Thoracic aorta (tissue), 2 donors: ENCODE results near the gene LEF1. TPM values are rescaled to one million over a fixed set of nuclear protein-coding genes. Genes with fewer than 3 reads are reported as not detected.

Source experiments
- ATAC-seq: fragments of 150-250 bp; one replicate; pipeline ENCODE4 v1.8.0; 2017; ENCODE audit warnings: low read depth; ENCODE audit not compliant: insufficient number of reproducible peaks, low FRiP score
- DNase-seq: peaks from one replicate; pipeline ENCODE4 v3.0.0-alpha.2; 2020; ENCODE audit warnings: low spot score
- H3K27ac ChIP-seq, 2 donors: fragments of 200-600 bp; sonication (generic); 1 replicate in 1 of 2; 2 replicates in 1 of 2; pipeline ENCODE4 v1.5.1; 2016; ENCODE audit warnings: mild to moderate bottlenecking in 2 of 2, moderate library complexity in 2 of 2
- H3K27me3 ChIP-seq: fragments of 200-600 bp; sonication (generic); replicated peaks from 2 replicates; pipeline ENCODE4 v1.6.0; 2016; ENCODE audit warnings: mild to moderate bottlenecking; ENCODE audit not compliant: insufficient read depth
- H3K36me3 ChIP-seq: fragments of 200-600 bp; sonication (generic); one replicate; pipeline ENCODE4 v1.5.1; 2016
- H3K4me1 ChIP-seq, 2 donors: fragments of 200-600 bp; sonication (generic); 1 replicate in 1 of 2; 2 replicates in 1 of 2; pipeline versions ENCODE4 v1.5.1 to v1.6.0; 2016; ENCODE audit warnings: low read depth in 2 of 2, mild to moderate bottlenecking in 1 of 2; ENCODE audit not compliant: control insufficient read depth in 1 of 2
- H3K4me3 ChIP-seq: fragments of 200-600 bp; sonication (generic); 2 replicates; pipeline ENCODE4 v1.5.1; 2016; ENCODE audit warnings: mild to moderate bottlenecking
- H3K9me3 ChIP-seq: fragments of 200-600 bp; sonication (generic); 2 replicates; pipeline ENCODE4 v1.5.1; 2016
- total RNA-seq, 2 donors: library from RNA; depleted of rRNA; stranded (reverse); fragments of >200 nt; gene quantifications; one replicate each; pipeline versions ENCODE4 v1.1.0 to v1.2.3, GENCODE V29; 2016
- TF ChIP-seq, protein P1 (sequence below): fragments of 200-600 bp; sonication (generic); IDR thresholded peaks from one replicate; pipeline ENCODE4 v1.5.1; 2019; ENCODE audit warnings: antibody characterized with exemption

The LEF1 gene
- total RNA-seq, 2 donors from 2014 or later = 0.54 to 3.2 TPM

DNA sequence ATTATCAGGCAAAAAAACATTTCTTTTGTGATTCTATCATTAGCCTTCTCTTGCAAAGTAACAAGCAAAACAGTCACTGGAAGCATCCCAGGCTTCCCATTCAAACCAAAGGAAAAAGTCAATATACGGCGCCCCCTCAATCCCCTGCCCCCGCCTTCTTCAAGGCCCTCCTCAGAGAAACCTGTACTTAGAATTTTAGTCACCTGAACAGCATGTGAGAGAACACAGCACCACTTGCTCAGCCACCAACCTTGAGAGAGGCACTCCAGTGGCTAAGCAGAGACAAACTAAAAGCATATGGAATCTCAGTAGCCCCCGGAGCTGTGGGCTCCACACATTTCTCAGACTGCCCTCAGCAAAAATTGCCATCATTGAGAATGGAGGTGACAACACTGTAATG, 25.2 kb downstream of the LEF1 start:
- no peaks in the 10 kb centered on the region for H3K36me3 ChIP-seq
- H3K9me3 ChIP-seq = no peaks in the 10 kb centered on the region
- ATAC-seq (no peak), DNase-seq (no peak)
- no peak overlapping the region for H3K4me3 ChIP-seq
- H3K27ac ChIP-seq = no peak overlapping the region
- H3K27me3 ChIP-seq = no peaks in the 10 kb centered on the region
- TF ChIP-seq, protein P1, sequence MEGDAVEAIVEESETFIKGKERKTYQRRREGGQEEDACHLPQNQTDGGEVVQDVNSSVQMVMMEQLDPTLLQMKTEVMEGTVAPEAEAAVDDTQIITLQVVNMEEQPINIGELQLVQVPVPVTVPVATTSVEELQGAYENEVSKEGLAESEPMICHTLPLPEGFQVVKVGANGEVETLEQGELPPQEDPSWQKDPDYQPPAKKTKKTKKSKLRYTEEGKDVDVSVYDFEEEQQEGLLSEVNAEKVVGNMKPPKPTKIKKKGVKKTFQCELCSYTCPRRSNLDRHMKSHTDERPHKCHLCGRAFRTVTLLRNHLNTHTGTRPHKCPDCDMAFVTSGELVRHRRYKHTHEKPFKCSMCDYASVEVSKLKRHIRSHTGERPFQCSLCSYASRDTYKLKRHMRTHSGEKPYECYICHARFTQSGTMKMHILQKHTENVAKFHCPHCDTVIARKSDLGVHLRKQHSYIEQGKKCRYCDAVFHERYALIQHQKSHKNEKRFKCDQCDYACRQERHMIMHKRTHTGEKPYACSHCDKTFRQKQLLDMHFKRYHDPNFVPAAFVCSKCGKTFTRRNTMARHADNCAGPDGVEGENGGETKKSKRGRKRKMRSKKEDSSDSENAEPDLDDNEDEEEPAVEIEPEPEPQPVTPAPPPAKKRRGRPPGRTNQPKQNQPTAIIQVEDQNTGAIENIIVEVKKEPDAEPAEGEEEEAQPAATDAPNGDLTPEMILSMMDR = no peak
- no peaks in the 10 kb centered on the region for H3K4me1 ChIP-seq

DNA sequence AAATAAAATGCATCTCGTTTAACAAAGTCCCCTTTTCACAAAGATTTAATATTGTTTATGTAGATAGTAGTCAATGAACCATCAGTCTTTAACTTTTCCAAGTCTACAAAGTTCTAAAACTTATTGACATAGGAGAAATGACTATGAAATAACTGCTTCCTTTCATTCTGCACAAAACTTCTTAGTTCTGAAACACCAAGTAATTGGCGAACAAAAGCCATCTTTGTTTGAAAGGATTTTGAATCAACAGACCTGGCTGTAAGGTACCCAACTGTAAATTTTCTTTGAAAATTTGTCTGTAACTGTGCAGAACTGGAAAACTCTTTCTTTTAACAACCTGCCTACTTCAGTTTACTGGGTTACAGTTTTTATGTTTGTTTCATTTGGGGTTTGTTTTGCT, 25.9 kb downstream of the LEF1 start:
- no peak for ATAC-seq

DNA sequence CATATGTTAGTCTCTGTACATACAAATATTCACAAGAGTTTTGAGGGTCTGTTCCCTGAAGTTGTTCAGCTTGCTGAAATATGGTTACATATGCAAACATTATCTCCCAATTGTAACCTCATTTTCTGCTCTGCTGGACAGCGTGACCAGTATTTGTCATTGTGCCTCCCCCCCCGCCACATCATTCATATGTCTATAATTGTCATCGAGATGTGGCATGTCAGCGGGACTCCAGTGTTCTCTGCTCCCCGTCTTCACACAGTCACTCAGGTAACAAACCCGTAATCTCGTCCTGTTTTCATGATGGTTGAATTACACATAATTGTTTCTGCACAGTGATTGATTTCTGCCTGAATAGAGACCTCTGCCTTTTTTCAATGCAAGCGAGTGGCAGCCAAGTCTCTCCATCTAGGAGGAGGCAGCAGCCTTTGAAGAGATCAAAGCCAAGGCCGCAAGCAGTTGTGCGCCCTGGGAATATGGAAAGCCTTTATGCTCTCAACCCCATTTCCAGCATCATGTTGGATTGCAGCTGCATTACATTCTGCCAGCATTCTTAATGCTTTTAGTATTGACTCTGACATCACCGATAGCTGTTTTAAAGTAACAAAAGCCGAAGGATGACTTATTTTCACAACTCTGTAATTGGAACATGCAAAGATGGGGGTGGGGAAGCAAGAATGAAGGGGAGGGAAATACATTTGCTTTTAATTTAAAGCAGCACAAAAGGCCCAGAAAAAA, 27.4 kb downstream of the LEF1 start:
- H3K4me3 ChIP-seq = no peak overlapping the region
- no peak overlapping the region for H3K27ac ChIP-seq
- no peaks in the 10 kb centered on the region for H3K4me1 ChIP-seq
- ATAC-seq (no peak), DNase-seq (no peak)
- TF ChIP-seq, protein P1 = no peak
- no peaks in the 10 kb centered on the region for H3K36me3 ChIP-seq
- no peaks in the 10 kb centered on the region for H3K27me3 ChIP-seq
- H3K9me3 ChIP-seq = no peaks in the 10 kb centered on the region

More for the DNA sequence above, 25.9 kb downstream of the LEF1 start:
- no peak for DNase-seq
- no peaks in the 10 kb centered on the region for H3K36me3 ChIP-seq
- TF ChIP-seq, protein P1 = no peak
- no peaks in the 10 kb centered on the region for H3K9me3 ChIP-seq
- no peaks in the 10 kb centered on the region for H3K27me3 ChIP-seq
- no peak overlapping the region for H3K27ac ChIP-seq
- no peak overlapping the region for H3K4me3 ChIP-seq
- no peaks in the 10 kb centered on the region for H3K4me1 ChIP-seq

DNA sequence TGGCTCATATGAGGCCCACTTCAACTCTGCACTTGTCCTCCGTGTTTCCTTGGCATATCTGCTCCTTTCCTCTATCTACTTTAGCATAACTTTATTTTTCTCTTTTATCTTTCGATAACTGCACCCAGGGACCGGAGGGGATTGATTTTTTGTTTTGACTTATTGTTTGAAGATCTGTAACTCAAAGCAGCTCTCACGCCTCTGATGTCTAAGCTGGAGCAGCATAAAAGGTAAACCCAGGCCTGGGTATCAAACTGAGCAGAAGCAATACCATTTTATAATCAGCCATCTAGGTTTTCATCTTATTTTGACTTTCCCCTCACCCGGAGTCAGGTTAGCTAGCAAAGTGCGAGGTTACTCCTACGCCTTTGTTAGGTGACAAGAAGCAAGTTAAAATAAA, 28.4 kb downstream of the LEF1 start:
- Histone ChIP-seq H3K27me3 (no peaks in the 10 kb centered on the region), H3K36me3 (no peaks in the 10 kb centered on the region), H3K4me3 (no peak overlapping the region), H3K4me1 (no peaks in the 10 kb centered on the region), H3K9me3 (no peaks in the 10 kb centered on the region), H3K27ac (no peak overlapping the region)
- TF ChIP-seq, protein P1 = no peak
- no peak for DNase-seq
- no peak for ATAC-seq

DNA sequence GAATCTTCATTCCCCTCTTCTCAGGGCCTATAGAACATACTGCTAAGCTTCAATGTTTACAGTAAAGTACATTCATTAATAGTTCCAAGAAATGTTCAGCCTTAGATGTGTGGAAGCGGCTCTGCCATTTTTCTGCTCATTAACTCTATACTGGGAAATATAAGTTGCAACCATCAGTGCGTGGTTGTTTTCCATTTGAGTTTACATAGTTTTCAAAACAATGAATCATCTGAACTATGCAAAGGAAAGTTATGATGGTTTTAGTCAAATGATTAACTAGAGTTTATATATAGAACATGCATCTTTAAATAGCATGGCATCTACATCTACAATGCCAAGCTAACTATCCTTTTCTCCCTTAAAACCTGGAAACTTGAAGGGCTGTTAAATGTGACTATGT, 29.6 kb downstream of the LEF1 start:
- TF ChIP-seq, protein P1 = no peak
- ATAC-seq = no peak

More for the DNA sequence above, 29.6 kb downstream of the LEF1 start:
- Histone ChIP-seq H3K27me3 (no peaks in the 10 kb centered on the region), H3K9me3 (no peaks in the 10 kb centered on the region), H3K4me1 (no peaks in the 10 kb centered on the region), H3K27ac (no peak overlapping the region), H3K36me3 (no peaks in the 10 kb centered on the region), H3K4me3 (no peak overlapping the region)
- no peak for DNase-seq
